Measurements from ENCODE around the gene SEC23A. TPM values are rescaled to one million over a fixed set of nuclear protein-coding genes. Genes with fewer than 3 reads are reported as not detected.

Gene SEC23A
- total RNA-seq, 1 donor from 2014 or later = 137 TPM

DNA sequence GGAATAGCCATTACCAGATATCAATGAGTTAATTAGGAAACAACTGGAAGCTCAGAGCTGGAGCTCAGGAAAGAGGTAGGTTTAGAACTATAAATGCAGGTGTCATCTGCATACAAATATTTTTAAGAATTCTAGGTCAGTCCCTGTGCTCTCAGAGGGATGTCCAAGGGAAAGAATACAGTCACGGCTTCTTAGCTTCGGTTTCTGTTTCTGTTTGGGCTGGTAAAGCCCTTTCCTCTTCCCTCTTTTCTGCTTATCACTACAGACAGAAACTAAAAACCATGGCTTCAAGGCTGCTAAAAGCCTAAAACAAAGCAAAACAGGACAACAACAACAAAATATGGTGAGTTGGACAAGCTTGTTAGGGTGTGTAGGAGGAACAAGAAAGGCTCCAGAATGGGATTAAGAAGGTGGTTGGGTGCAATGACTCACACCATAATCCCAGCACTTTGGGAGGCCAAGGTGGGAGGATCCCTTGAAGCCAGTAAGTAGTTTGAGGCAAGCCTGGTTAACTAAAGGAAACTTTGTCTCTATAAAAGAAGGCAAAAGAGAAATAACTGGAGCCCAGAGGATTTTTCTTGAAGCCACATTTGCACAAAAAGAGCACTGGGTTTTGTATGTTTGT is 113.0 kb downstream of the SEC23A start:
- DNase-seq = no peak

DNA sequence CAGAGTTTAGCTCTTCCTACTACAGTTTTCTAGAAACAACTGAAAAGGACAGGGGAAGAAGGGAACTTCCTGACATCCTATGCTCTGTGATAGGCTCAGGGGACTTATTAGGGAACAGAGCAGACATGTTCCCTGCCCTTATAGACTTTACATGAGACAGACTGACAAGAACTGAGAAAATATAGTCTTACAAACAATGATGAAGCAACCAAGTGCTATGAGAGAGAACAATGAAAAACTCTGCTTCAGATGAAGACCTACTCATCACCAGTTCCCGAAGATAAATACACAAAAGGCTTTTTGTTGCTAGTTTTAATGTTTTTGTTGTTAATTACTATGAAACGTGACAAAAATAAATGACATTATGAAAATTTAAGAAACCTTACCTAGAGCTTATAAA is 115.3 kb downstream of the SEC23A start:
- no peak for DNase-seq

DNA sequence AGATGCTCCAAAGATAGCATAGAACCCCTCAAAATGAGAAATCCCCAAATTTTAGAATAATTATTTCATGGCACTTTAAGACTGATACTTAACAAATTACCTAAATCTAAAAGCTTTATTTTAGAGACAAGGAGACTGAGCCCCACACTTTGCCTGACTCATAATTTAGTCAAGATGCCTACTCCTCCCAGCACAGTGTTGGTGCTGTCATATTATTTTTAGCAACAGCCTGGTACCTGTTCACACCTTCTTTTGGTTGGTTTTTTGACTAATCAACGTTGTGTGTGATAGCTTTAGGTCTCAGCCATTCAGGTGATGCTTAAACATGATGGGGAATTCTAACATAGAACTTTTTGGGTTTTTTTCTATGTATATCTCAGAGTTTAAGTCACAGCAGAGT is 120.2 kb downstream of the SEC23A start:
- no peak for DNase-seq

DNA sequence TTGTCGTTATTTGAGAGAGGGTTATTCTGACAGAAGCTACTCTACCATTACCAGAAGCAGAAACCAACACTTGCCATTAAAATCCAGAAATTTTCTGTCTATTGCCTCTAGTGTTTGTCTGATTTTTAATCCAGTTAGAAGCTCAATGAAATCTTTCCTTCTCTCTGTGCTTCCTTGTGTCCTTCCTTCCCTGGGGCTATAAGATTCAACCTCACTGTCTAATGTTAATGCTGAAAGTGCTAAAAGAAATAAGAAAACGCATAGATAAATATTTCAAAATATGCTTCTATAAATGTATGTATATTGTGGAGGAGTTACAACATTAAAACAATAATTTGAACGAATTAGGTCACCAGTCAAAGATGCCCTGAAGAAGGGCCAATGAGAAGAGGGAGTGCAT is 120.8 kb downstream of the SEC23A start:
- DNase-seq = no peak

Small RNAs within 50 kb of the gene (small RNA-seq; reads per million reads assigned to genes)
- gene AL109628.1 = not detected
- gene RF00019 = not detected

Other genes starting within 250 kb of the SEC23A start
- gene GEMIN2, start 11.1 kb upstream of the SEC23A start, total RNA-seq = 50.4 TPM
- gene TRAPPC6B, start 67.1 kb upstream of the SEC23A start, total RNA-seq = 102 TPM
- gene PNN, start 72.0 kb upstream of the SEC23A start, total RNA-seq = 33.1 TPM
- gene MIA2, start 130.7 kb upstream of the SEC23A start, total RNA-seq = 26.8 TPM

All from occipital lobe (tissue), 3 donors.